K562 (cell line): Measurements from ENCODE around the gene NR4A2. TPM values are rescaled to one million over a fixed set of nuclear protein-coding genes. Genes with fewer than 3 reads are reported as not detected.

ENCODE experiments used
- CTCFL ChIP-seq: IDR thresholded peaks from 2 replicates; pipeline ENCODE4 v1.6.1; 2011; ENCODE audit warnings: borderline replicate concordance, low read depth, mild to moderate bottlenecking, moderate library complexity, low read length; ENCODE audit not compliant: insufficient read depth, poor library complexity, severe bottlenecking
- FOXO4 ChIP-seq: fragments of 450-650 bp; formaldehyde crosslinking; IDR thresholded peaks from 2 replicates; pipeline ENCODE4 v1.4.0; 2020; ENCODE audit warnings: mild to moderate bottlenecking, moderate library complexity
- MTA3 ChIP-seq: fragments of 450-650 bp; formaldehyde crosslinking; IDR thresholded peaks from 2 replicates; pipeline ENCODE4 v1.6.1; 2017; ENCODE audit warnings: mild to moderate bottlenecking, borderline replicate concordance
- RREB1 ChIP-seq: fragments of 250-450 bp; sonication (Bioruptor Pico); IDR thresholded peaks from 2 replicates; pipeline ENCODE4 v1.4.0; 2020
- TAF9B ChIP-seq: fragments of 450-650 bp; IDR thresholded peaks from 2 replicates; pipeline ENCODE4 v1.6.1; 2018; ENCODE audit warnings: mild to moderate bottlenecking; ENCODE audit not compliant: partially characterized antibody
- polyA plus RNA-seq, 8 experiments: library from polyadenylated mRNA; depleted of rRNA in 4 of 8; stranded (reverse) in 5 of 8; unstranded in 3 of 8; fragments of >200 nt; fragmentation: Nextera tagmentation in 2 of 8; fragmentation: Illumina TruSeq in 1 of 8; extraction: Ambion mirVana in 2 of 8; extraction: Trizol in 1 of 8; gene quantifications; 2 replicates each; pipeline versions ENCODE4 v1.2.1 to v1.2.3, GENCODE V29; 2011 to 2014; ENCODE audit warnings: inconsistent platforms in 1 of 8, missing spikeins in 1 of 8
- total RNA-seq, 7 experiments: library from RNA; depleted of rRNA in 6 of 7; stranded (reverse); fragments of >200 nt in 6 of 7; fragmentation: Illumina TruSeq in 2 of 7; extraction: Trizol in 2 of 7; gene quantifications; 2 replicates each; pipeline versions ENCODE4 v1.2.1 to v1.2.3, GENCODE V29; 2011 to 2021; ENCODE audit warnings: low replicate concordance in 1 of 7
- TF ChIP-seq, protein P1 (sequence below), 2 experiments: fragments of 450-650 bp in 1 of 2; sonication (generic) in 1 of 2; formaldehyde crosslinking in 1 of 2; IDR thresholded peaks; 2 replicates each; pipeline versions ENCODE4 v1.7.1 to v1.9.0; 2016 to 2022; ENCODE audit warnings: inconsistent platforms in 1 of 2, mild to moderate bottlenecking in 1 of 2, missing genetic modification reagents in 1 of 2

The NR4A2 gene
- total and polyA plus RNA-seq, 9 of the 15 experiments (the other 6 are each of a cell fraction or from before 2014, with no cell fraction given): 0.94 to 5.1 (median 1.3) TPM

DNA sequence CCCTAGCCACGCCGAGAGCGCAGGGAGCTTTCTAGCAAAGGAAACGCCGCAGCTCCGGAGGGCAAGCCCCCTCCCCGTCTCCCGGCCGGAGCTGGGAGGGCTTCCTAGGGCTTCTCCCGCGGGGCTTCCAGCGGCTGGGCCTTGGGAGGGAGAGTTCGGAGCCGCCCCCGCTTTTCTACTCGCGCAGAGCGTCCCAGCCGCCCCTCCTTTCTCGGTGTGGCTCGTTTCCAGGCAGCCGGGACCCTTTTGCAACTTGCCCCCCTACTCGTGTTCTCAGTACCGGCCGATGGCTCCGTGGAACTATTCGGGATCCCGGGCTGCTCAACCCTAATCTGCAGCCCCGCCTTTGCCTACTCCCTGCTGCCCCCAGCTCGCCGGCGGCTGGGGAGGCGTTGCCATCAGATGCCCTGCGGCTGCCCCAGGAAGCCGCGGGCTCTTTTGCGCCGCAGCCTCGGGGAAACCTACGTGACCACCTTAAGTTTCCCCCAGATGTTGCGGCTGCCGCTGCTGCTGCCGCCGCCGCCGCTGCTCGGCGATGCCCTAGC, 1.5 kb upstream of the NR4A2 start (continued):
- TF ChIP-seq RREB1 (CRISPR knock-in tag) (no peak), TAF9B (peak; percentile 63), CTCFL (peak; percentile 41), MTA3 (peak; percentile 70; the same call in 1 of the 2 replicates), FOXO4 (CRISPR knock-in tag) (peak; percentile 6; the same call in 1 of the 2 replicates)
- TF ChIP-seq, protein P1, sequence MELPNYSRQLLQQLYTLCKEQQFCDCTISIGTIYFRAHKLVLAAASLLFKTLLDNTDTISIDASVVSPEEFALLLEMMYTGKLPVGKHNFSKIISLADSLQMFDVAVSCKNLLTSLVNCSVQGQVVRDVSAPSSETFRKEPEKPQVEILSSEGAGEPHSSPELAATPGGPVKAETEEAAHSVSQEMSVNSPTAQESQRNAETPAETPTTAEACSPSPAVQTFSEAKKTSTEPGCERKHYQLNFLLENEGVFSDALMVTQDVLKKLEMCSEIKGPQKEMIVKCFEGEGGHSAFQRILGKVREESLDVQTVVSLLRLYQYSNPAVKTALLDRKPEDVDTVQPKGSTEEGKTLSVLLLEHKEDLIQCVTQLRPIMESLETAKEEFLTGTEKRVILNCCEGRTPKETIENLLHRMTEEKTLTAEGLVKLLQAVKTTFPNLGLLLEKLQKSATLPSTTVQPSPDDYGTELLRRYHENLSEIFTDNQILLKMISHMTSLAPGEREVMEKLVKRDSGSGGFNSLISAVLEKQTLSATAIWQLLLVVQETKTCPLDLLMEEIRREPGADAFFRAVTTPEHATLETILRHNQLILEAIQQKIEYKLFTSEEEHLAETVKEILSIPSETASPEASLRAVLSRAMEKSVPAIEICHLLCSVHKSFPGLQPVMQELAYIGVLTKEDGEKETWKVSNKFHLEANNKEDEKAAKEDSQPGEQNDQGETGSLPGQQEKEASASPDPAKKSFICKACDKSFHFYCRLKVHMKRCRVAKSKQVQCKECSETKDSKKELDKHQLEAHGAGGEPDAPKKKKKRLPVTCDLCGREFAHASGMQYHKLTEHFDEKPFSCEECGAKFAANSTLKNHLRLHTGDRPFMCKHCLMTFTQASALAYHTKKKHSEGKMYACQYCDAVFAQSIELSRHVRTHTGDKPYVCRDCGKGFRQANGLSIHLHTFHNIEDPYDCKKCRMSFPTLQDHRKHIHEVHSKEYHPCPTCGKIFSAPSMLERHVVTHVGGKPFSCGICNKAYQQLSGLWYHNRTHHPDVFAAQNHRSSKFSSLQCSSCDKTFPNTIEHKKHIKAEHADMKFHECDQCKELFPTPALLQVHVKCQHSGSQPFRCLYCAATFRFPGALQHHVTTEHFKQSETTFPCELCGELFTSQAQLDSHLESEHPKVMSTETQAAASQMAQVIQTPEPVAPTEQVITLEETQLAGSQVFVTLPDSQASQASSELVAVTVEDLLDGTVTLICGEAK (IDR thresholded peaks at IDR 0.05): no peak
- TF ChIP-seq, protein P1 (CRISPR knock-in tag; IDR thresholded peaks at IDR 0.05): 0 out of 2 replicates have a peak, but pooled peaks have one; percentile 47
